ENCODE data around the gene SHISA5. TPM values are rescaled to one million over a fixed set of nuclear protein-coding genes. Genes with fewer than 3 reads are reported as not detected.

Gene SHISA5
- total and polyA plus RNA-seq, 2 of the 8 experiments (the other 6 are each of a cell fraction or from before 2014, with no cell fraction given), result 196 to 315 TPM

DNA sequence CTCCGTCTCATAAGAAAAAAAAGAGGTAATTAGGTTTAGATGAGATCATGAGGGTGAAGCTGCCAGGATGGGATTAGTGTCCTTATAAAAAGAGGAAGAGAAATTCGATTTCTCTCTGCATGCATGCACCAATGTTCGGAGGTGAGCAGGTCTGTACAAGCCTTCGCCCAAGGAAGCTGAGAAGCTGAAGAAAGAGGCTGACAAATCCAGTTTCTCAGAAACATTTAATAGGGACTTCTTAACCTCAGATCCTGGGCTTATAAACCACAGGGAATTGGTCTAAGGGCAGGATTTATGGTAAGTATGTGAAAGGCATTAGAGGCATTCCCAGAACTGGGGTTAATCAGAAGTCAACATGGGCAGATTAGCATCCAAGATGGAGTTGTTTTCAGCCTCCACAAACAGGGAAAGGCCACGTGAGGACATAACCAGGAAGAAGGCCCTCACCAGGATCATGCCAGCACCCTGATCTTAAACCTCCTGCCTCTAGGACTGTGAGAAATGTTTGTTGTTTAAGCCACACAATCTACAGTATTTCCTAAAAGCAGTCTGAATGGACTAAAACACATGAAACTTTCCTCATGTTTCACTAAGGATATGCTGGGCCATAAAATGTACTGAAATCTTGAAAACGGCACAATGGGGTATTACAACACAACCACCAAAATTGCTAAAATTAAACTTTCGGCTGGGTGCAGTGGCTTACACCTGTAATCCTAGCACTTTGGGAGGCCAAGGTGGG, 11.3 kb downstream of the SHISA5 start:
- Histone ChIP-seq H2BK5ac (ENCODE audit: low read depth, low read length) (no peak overlapping the region), H3K9ac (replicated peaks in 1 of 4; ENCODE audit: extremely low read depth in 1 of 4, low read depth in 3 of 4, low read length in 3 of 4) (no peak overlapping the region), H3K14ac (ENCODE audit: insufficient read length) (no peak overlapping the region), H3K18ac (ENCODE audit: extremely low read depth, low read length) (no peak overlapping the region), H3K27me3 (replicated peaks in 1 of 4; ENCODE audit: control insufficient read depth in 3 of 4, extremely low read depth in 1 of 4, insufficient read depth in 3 of 4, low read length in 3 of 4) (no peaks in the 10 kb centered on the region), H3K9me3 (ENCODE audit: insufficient read depth in 2 of 2, low read depth in 1 of 2, low read length in 1 of 2) (no peaks in the 10 kb centered on the region; a peak in 1 of 4 replicates), H2BK20ac (ENCODE audit: low read length) (no peak overlapping the region), H2AFZ (ENCODE audit: low read length) (no peak overlapping the region), H3K4me3 (ENCODE audit: extremely low read depth in 1 of 4, insufficient read depth in 2 of 4, low read depth in 3 of 4, low read length in 4 of 4) (no peak overlapping the region), H4K91ac (replicated peaks; ENCODE audit: insufficient read length, low read length) (no peak overlapping the region), H3K4ac (replicated peaks; ENCODE audit: insufficient read length, low read depth, low read length) (no peak overlapping the region), H3K79me2 (ENCODE audit: control insufficient read depth in 1 of 2, insufficient read depth in 2 of 2, low read length in 2 of 2) (no peaks in the 10 kb centered on the region), H2BK15ac (ENCODE audit: low read length) (no peak overlapping the region), H4K8ac (ENCODE audit: extremely low read depth, insufficient read depth, low read length) (no peak overlapping the region), H3K23me2 (ENCODE audit: low read depth, low read length) (no peaks in the 10 kb centered on the region), H3K4me2 (ENCODE audit: insufficient read depth in 1 of 2, low read depth in 2 of 2, low read length in 2 of 2) (no peak overlapping the region), H3K56ac (replicated peaks; ENCODE audit: insufficient read length, low read depth, low read length) (no peak overlapping the region), H2BK120ac (replicated peaks; ENCODE audit: low read depth, low read length) (no peak overlapping the region), H3K79me1 (ENCODE audit: low read depth, low read length) (no peaks in the 10 kb centered on the region), H4K5ac (ENCODE audit: insufficient read length, low read depth, low read length) (no peak overlapping the region), H2AK5ac (ENCODE audit: low read depth, low read length) (no peak overlapping the region), H4K20me1 (replicated peaks in 1 of 2; ENCODE audit: control insufficient read depth in 1 of 2, insufficient read depth in 2 of 2, low read length in 2 of 2) (no peaks in the 10 kb centered on the region), H3K4me1 (replicated peaks in 1 of 4; ENCODE audit: control insufficient read depth in 3 of 4, insufficient read depth in 4 of 4, low read length in 3 of 4) (no peaks in the 10 kb centered on the region; a peak in 1 of 7 replicates), H3K27ac (ENCODE audit: low read depth, low read length) (no peak overlapping the region), H3K23ac (ENCODE audit: insufficient read length) (no peak overlapping the region), H2BK12ac (ENCODE audit: low read depth, low read length) (no peak overlapping the region), H3K36me3 (ENCODE audit: control insufficient read depth in 2 of 4, insufficient read depth in 4 of 4, low read length in 3 of 4) (peaks cover 0 to 12% (median 0%) of the 10 kb centered on the region in 4 experiments; a peak in 2 of 8 replicates)
- DNase-seq (ENCODE audit: low read depth in 1 of 2, low spot score in 2 of 2) (no peak), FAIRE-seq (no peak)
- WGBS, 2 experiments (ENCODE audit: extremely low coverage in 1 of 2, insufficient coverage in 1 of 2, insufficient read length in 1 of 2, insufficient replicate concordance in 2 of 2, low coverage in 1 of 2, low lambda C conversion rate in 2 of 2, missing lambda C conversion rate in 1 of 2), result 85% methylated on average over 6 of the region's 7 CpGs; no CpG with 5 or more reads in 1 of the 2 experiments
- POLR2A ChIA-PET (ENCODE audit: partially characterized antibody), result interaction anchor here (0.9 to 1.6 kb wide), 3 partner anchors 12 to 18 kb away, joined by 3 to 5 read pairs (median 4); partner anchors contain the start of gene SHISA5
- CTCF ChIA-PET (ENCODE audit: partially characterized antibody), result interaction anchor here (1.4 kb wide), 1 partner anchor 34 kb away, joined by 3 read pairs; no protein-coding TSS in a partner anchor
- TF ChIP-seq KDM1A (IDR thresholded peaks at IDR 0.05; ENCODE audit: borderline replicate concordance, low read length) (no peak), GABPA (IDR thresholded peaks at IDR 0.05; ENCODE audit: borderline replicate concordance, insufficient read depth, low read length) (no peak), CBX8 (IDR thresholded peaks at IDR 0.05; ENCODE audit: borderline replicate concordance, low read depth, low read length) (no peak), GTF2F1 (IDR thresholded peaks at IDR 0.05; ENCODE audit: borderline replicate concordance, low read depth, low read length) (no peak), EP300 (IDR thresholded peaks at IDR 0.05; ENCODE audit: borderline replicate concordance in 1 of 2, low read depth in 2 of 2, low read length in 2 of 2) (no peak), ATF2 (IDR thresholded peaks at IDR 0.05; ENCODE audit: low read length) (no peak), SAP30 (IDR thresholded peaks at IDR 0.05; ENCODE audit: insufficient read depth, insufficient replicate concordance, low read length) (no peak)
- TF ChIP-seq, protein P1, sequence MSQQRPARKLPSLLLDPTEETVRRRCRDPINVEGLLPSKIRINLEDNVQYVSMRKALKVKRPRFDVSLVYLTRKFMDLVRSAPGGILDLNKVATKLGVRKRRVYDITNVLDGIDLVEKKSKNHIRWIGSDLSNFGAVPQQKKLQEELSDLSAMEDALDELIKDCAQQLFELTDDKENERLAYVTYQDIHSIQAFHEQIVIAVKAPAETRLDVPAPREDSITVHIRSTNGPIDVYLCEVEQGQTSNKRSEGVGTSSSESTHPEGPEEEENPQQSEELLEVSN (IDR thresholded peaks at IDR 0.05), result no peak

Data from H1 (cell line).